GM20000 (cell line): Measurements from ENCODE around the gene TCFL5.

ENCODE experiments used
- DNase-seq: peaks from one replicate; pipeline ENCODE4 v3.0.0; 2012; ENCODE audit warnings: low spot score
- CTCF ChIP-seq: IDR thresholded peaks from 2 replicates; pipeline ENCODE4 v1.5.1; 2012; ENCODE audit warnings: mild to moderate bottlenecking, control low read depth; ENCODE audit errors: extremely low read depth, missing control alignments

TCFL5 gene

DNA sequence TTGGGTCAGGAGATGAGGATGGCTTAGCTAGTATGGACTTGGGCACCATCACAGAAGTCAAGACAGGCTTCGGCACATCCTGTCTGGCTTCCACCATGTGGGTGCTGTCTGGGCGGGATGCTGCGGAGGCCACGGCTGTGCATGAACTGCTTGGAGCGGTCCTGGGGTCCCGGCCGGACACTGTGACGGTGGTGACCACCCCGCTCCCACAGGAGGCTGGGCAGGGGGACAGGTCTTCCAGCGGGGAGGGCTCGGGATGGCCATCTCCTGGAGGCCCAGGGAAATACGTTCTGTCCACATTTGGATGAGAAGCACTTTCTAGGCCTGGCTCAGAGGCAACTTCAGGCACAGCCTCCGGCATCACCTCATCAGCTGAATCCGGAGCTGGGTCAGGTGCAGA, 32.1 kb upstream of the TCFL5 start:
- TF ChIP-seq CTCF = no peak
- no peak for DNase-seq

- TF ChIP-seq CTCF = no peak
- no peak for DNase-seq
Measured at GRCh38 chr20:62892348-62893304, 31.0 kb upstream of the TCFL5 start.

GRCh38 chr20:62891111-62891510, 29.5 kb upstream of the TCFL5 start:
- TF ChIP-seq CTCF = no peak

DNA sequence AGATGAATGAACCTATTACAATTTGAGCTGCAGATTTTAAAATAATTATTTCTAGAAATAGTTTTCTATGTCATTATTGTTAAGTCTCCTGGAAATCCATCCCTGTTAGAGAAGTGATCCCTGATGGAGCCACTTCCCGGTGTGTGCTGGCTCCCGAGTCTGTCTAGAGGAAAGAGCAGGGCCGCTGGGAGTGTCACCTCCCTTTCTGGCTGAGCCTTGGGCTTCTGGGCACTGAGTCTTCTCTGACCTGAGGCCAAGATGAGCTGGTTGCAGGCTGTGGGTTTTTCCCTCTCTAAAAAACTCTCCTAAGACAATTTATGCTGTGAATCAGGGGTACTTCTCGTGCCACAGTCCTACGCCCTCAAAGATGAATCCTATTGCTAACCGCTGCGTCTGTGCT, 28.8 kb upstream of the TCFL5 start:
- DNase-seq = no peak
- TF ChIP-seq CTCF = no peak

More at GRCh38 chr20:62891111-62891510, 29.5 kb upstream of the TCFL5 start:
- DNase-seq = no peak

- no peak for TF ChIP-seq CTCF
- no peak for DNase-seq
Measured at GRCh38 chr20:62889871-62890270, 28.2 kb upstream of the TCFL5 start.

GRCh38 chr20:62889411-62889810, 27.8 kb upstream of the TCFL5 start:
- no peak for TF ChIP-seq CTCF
- no peak for DNase-seq

- no peak for TF ChIP-seq CTCF
- no peak for DNase-seq
Measured at GRCh38 chr20:62888910-62889309, 27.3 kb upstream of the TCFL5 start.
